KOPT-K1 (cell line): Measurements from ENCODE around the gene USP33.
"Not testable (repeated sequence)": the region's sequence is repeated elsewhere in the genome, so short reads cannot be mapped to it uniquely, and the experiment has no call there.

Source experiments
- H3K27ac ChIP-seq: fragments of 200-600 bp; sonication (generic); 2 replicates; pipeline ENCODE4 v1.5.1; 2016; ENCODE audit warnings: antibody characterized with exemption, mild to moderate bottlenecking, low read depth, low read length; ENCODE audit not compliant: poor library complexity, severe bottlenecking
- H3K36me3 ChIP-seq: fragments of 200-600 bp; sonication (generic); 2 replicates; pipeline ENCODE4 v1.5.1; 2017; ENCODE audit warnings: antibody characterized with exemption, mild to moderate bottlenecking, low read length, moderate library complexity; ENCODE audit not compliant: insufficient read depth
- H3K9me3 ChIP-seq: fragments of 200-600 bp; sonication (generic); 2 replicates; pipeline ENCODE4 v1.5.1; 2017; ENCODE audit warnings: antibody characterized with exemption, low read length, mild to moderate bottlenecking; ENCODE audit not compliant: insufficient read depth, poor library complexity, severe bottlenecking

USP33 gene

DNA sequence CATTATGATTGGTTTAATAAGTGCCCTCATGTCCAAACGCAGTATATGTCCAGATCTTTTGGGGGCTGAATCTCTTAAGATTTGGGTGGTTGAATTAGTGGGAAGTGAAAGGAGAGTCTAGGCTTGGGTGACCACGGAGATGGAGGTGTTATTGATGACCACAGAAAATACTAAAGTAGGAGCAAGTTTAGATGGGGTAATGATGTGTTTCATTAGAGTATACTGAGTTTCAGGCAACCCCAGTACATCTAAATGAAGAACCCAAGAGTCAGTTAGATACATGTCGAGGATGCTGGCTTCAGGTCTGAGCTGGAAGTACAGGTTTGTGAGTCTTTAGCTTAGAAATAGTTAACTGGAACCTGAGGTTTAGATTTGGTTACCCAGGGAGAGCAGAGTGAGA, 70.7 kb downstream of the USP33 start:
- H3K27ac ChIP-seq: no peak overlapping the region
- H3K9me3 ChIP-seq: no peaks in the 10 kb centered on the region
- H3K36me3 ChIP-seq: peaks cover 15% of the 10 kb centered on the region; the same call in 1 of the 2 replicates

DNA sequence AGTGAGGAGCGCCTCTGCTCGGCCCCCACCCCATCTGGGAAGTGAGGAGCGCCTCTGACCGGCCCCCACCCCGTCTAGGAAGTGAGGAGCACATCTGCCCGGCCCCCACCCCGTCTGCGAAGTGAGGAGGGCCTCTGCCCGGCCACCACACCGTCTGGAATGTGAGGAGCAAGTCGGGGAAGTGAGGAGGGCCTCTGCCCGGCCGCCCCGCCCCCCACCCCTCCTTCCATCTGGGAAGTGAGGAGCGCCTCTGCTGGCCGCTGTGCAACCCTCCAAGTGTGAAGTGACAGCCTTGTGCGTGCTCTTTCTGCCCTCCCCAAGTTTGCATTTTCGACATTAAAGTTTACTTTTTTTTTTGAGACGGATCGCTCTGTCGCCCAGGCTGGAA, 72.1 kb downstream of the USP33 start:
- Histone ChIP-seq H3K27ac (no peak overlapping the region), H3K9me3 (no peaks in the 10 kb centered on the region), H3K36me3 (0 out of 2 replicates have a peak, but pooled peaks cover 7% of the 10 kb centered on the region)

DNA sequence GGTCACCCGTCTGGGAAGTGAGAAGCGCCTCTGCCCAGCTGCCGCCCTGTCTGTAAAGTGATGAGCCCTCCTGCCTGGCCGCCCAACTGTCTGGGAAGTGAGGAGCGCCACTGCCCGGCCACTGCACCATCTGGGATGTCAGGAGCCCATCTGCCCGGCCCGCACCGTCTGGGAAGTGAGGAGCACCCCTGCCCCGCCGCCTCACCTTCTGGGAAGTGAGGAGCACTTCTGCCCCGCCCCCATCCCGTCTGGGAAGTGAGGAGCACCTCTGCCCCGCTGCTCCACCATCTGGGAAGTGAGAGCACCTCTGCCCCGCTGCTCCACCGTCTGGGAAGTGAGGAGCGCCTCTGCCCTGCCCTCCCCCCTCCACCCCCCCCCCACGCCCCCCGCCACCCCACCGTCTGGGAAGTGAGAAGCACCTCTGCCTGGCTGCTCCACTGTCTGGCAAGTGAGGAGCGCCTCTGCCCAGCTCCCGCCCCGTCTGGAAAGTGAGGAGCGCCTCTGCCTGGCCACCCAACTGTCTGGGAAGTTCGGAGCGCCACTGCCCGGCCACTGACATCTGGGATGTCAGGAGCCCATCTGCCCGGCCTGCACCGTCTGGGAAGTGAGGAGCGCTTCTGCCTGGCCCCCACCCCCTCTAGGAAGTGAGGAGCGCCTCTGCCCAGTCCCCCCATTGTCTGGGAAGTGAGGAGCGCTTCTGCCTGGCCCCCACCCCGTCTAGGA, 72.7 kb downstream of the USP33 start:
- H3K27ac ChIP-seq: no peak overlapping the region
- H3K9me3 ChIP-seq: no peaks in the 10 kb centered on the region
- H3K36me3 ChIP-seq: 0 out of 2 replicates have a peak, but pooled peaks cover 2% of the 10 kb centered on the region

GRCh38 chr1:77683160-77684148, 76.2 kb downstream of the USP33 start:
- Histone ChIP-seq H3K27ac (peak overlapping the region; percentile 96), H3K36me3 (peaks cover 5% of the 10 kb centered on the region; the same call in 1 of the 2 replicates), H3K9me3 (no peaks in the 10 kb centered on the region)

DNA sequence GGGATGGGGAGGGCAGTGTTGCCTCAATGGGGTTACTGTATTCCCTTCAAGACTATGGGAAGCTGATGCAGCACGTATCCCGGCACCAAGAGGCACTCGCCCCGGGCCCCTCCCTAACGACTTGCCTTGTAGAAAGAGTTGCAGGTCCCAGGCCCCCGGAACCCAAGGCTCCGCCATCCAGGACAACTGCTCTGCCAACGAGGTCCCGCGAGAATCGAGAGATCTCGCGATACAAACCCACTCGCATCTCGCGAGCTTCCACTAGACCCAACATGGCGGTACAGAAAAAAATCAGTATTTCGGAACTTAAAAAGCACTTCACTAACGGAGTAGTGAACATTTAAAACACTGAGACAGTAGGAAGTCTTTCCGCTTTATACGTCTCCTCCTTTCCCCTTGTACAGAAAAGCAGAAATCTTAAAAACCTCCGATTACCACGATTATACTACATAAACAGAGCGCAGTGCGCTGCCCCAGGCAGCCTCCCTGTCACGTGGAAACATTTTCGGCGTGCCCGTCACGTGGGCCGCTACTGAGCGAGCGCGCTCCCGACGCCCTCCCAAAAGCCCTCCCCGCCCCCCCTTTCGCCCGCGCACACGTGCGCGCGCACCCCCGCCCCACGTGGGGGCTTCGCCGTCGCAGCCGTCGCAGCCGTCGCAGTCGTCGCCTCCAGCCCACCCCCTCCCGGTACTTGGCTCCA, 77.0 kb downstream of the USP33 start, which contains the start of gene ZZZ3:
TSS of gene ZZZ3 (minus strand) at position 199 of the 700 bp plus-strand sequence. CDS start 49,304 bp downstream, outside the sequence.
- Histone ChIP-seq H3K27ac (peak within 1 kb of the TSS; percentile 96), H3K36me3 (peaks cover 7% of the 10 kb centered on the region; the same call in 1 of the 2 replicates), H3K9me3 (no peaks in the 10 kb centered on the region)

GRCh38 chr1:77680173-77680572, 79.5 kb downstream of the USP33 start:
- Histone ChIP-seq H3K36me3 (peaks cover 17% of the 10 kb centered on the region), H3K27ac (no peak overlapping the region)

DNA sequence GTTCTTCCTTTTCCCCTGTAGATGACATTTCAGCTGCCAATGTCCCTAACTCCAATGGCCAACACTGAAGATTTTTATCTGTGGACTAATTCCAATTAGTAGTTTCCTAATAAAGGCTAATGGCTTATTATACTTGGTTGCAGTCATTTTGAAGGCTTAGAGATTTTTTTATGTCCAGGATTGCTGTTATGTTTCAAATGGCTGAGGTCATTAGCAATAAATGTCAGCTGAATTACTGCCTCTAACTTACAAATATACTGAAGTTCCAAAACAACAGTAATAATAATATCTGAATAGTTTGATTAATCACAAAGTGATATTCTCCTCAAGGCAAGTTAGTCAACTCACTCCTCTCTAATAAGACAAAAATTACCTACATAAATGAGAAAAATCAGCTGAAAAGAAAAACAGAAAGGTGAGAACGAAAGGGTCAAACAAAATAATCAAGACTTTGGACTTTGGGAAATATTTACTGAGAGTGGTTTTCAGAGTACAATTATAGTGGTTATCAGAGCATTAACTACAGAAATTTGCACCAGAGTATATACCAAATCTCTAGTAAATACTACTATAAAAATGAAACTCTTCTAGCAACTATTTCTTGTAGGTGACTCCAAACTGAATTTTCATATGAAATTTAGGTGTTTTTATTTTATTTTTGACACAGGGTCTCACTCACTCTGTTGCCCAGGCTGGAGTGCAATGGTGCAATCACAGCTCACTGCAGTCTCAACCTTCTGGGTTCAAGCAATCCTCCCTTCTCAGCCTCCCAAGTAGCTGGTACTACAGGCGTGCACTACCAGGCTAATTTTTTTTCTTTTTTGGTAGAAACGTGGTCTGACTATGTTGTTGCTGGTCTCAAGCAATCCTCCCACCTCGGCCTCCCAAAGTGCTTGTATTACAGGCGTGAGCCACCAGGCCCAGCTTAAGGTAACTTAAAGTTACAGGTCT, 80.7 kb downstream of the USP33 start:
- no peak overlapping the region for H3K27ac ChIP-seq
- peaks cover 25% of the 10 kb centered on the region for H3K36me3 ChIP-seq

More at GRCh38 chr1:77680173-77680572, 79.5 kb downstream of the USP33 start:
- no peaks in the 10 kb centered on the region for H3K9me3 ChIP-seq

DNA sequence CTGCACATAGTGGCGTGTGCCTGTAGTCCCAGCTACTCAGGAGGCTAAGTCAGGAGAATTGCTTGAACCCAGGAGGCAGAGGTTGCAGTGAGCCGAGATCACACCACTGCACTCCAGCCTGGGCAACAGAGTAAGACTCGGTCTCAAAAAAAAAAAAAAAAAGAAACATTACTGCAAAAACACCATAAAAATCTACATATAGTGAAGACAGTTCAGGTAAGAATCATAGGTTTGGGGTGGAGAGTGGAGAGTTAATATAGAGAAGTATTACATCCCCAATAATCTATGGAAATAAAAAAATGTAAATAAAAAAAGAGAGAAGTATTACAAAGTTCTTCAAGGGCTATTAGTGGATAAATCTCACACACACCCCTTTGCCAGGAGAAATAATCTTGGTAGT, 84.8 kb downstream of the USP33 start:
- H3K9me3 ChIP-seq, H3K27ac ChIP-seq: not testable (repeated sequence)
- H3K36me3 ChIP-seq: peaks cover 25% of the 10 kb centered on the region

More for the DNA sequence above, 80.7 kb downstream of the USP33 start:
- H3K9me3 ChIP-seq: no peaks in the 10 kb centered on the region

DNA sequence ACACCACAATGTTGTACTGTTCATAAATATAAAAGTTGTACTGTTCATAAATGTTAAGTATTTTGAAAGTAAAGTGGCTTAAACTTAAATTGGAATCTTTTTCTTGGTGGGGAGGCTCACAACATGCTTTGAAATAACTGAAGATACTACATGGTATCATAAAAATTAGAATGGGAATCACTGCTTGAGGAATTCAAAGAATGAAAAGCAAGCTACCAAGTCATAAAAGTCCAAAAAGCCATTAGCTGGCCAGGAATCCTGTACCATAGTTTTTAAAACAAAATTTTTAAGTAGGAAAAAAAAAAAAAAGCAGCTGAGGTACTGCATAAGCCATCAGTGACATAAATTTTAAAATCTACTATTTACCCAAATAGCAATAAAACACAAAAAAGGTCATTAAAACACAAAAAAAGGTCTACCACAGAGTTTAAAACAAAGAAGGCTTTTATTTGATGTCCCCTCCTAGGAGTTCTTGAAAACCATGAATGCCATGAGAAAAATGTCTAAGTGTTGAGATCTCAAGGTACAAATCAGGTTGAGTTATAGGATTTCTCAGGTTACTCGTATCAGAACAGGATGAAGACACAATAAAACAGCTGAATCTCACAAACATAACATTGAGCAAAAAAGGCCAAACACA, 85.8 kb downstream of the USP33 start:
- peaks cover 24% of the 10 kb centered on the region for H3K36me3 ChIP-seq
- no peak overlapping the region for H3K27ac ChIP-seq
- H3K9me3 ChIP-seq: no peaks in the 10 kb centered on the region

- Histone ChIP-seq H3K27ac (no peak overlapping the region), H3K36me3 (peaks cover 18% of the 10 kb centered on the region), H3K9me3 (no peaks in the 10 kb centered on the region)
Observed at GRCh38 chr1:77673030-77673429, 86.6 kb downstream of the USP33 start.

- no peaks in the 10 kb centered on the region for H3K9me3 ChIP-seq
- H3K27ac ChIP-seq: no peak overlapping the region
- H3K36me3 ChIP-seq: peaks cover 18% of the 10 kb centered on the region
Observed at GRCh38 chr1:77672374-77672773, 87.3 kb downstream of the USP33 start.

DNA sequence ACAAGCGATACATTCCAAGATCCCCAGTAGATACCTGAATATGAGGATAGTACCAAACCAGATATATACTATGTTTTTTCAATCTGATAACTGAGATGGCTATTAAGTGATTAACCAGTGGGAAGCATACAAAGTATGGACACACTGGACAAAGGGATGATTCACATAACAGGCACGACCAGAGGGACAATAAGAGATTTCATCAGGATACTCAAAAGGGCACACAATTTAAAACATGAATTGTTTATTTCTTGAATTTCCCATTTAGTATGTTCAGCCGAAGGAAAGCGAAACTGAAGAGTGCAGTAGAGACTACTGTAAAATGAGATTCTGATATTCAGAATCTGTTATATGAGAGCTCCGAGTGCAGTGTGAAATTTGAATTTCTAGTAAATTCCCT, 87.8 kb downstream of the USP33 start:
- Histone ChIP-seq H3K27ac (no peak overlapping the region), H3K9me3 (no peaks in the 10 kb centered on the region), H3K36me3 (peaks cover 15% of the 10 kb centered on the region)

DNA sequence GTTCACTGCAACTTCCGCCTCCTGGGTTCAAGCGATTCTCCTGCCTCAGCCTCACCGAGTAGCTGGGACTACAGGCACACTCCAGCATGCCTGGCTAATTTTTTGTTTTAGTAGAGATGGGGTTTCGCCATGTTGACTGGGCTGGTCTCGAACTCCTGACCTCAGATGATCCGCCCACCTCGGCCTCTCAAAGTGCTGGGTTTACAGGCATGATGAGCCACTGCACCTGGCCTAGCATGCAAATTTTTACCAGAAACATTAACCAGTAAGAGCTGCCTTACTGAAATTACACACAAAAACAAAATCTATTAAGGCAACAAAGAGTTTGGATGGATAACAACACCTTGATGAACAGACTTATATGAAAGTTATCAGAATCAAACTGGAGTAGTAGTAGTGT, 89.3 kb downstream of the USP33 start:
- Histone ChIP-seq H3K9me3 (no peaks in the 10 kb centered on the region), H3K36me3 (peaks cover 8% of the 10 kb centered on the region; the same call in 1 of the 2 replicates), H3K27ac (no peak overlapping the region)
